Endodermal cell (in vitro differentiated cells): Measurements from ENCODE around the gene MTHFSD. TPM values are rescaled to one million over a fixed set of nuclear protein-coding genes. Genes with fewer than 3 reads are reported as not detected.

Experiments used
- DNase-seq: peaks from one replicate; pipeline ENCODE4 v3.0.0-alpha.2; 2017
- H3K27ac ChIP-seq: 2 replicates; pipeline ENCODE4 v1.5.1; 2013; ENCODE audit warnings: mild to moderate bottlenecking, low read depth, low read length, moderate library complexity
- H3K27me3 ChIP-seq: 2 replicates; pipeline ENCODE4 v1.6.1; 2013; ENCODE audit warnings: mild to moderate bottlenecking, low read length, moderate library complexity; ENCODE audit not compliant: insufficient read depth, control insufficient read depth, poor library complexity, severe bottlenecking
- H3K36me3 ChIP-seq: 2 replicates; pipeline ENCODE4 v1.7.0; 2013; ENCODE audit warnings: mild to moderate bottlenecking, low read length, moderate library complexity; ENCODE audit not compliant: control insufficient read depth, insufficient read depth
- H3K4me1 ChIP-seq: one replicate; pipeline ENCODE4 v1.7.0; 2013; ENCODE audit warnings: low read length; ENCODE audit not compliant: control insufficient read depth, insufficient read depth
- H3K4me3 ChIP-seq: 2 replicates; pipeline ENCODE4 v1.5.1; 2013; ENCODE audit warnings: mild to moderate bottlenecking, low read length, moderate library complexity
- H3K9ac ChIP-seq: 2 replicates; pipeline ENCODE4 v1.6.1; 2013; ENCODE audit warnings: mild to moderate bottlenecking, low read length, moderate library complexity; ENCODE audit not compliant: poor library complexity, severe bottlenecking; ENCODE audit errors: extremely low read depth
- H3K9me3 ChIP-seq: 2 replicates; pipeline ENCODE4 v1.6.1; 2013; ENCODE audit warnings: mild to moderate bottlenecking, low read length, moderate library complexity; ENCODE audit not compliant: control insufficient read depth
- H3K27ac Mint-ChIP-seq: 2 replicates; pipeline ENCODE4 v1.8.0; 2020; ENCODE audit warnings: mixed read lengths
- H3K27me3 Mint-ChIP-seq: 2 replicates; pipeline ENCODE4 v1.8.0; 2021; ENCODE audit warnings: mild to moderate bottlenecking, mixed read lengths; ENCODE audit not compliant: insufficient read depth
- H3K36me3 Mint-ChIP-seq: 2 replicates; pipeline ENCODE4 v1.8.0; 2020; ENCODE audit warnings: low read depth, mixed read lengths
- H3K4me1 Mint-ChIP-seq: 2 replicates; pipeline ENCODE4 v1.8.0; 2020; ENCODE audit warnings: mixed read lengths
- H3K4me3 Mint-ChIP-seq: 2 replicates; pipeline ENCODE4 v1.8.0; 2020; ENCODE audit warnings: mild to moderate bottlenecking, moderate library complexity, mixed read lengths
- H3K9me3 Mint-ChIP-seq: 2 replicates; pipeline ENCODE4 v1.8.0; 2020; ENCODE audit warnings: mild to moderate bottlenecking, mixed read lengths
- WGBS, 2 experiments: methylation state at CpG; one replicate each; pipeline versions ENCODE4 v1.1.5 to v1.1.7; 2013; ENCODE audit warnings: missing lambda C conversion rate in 2 of 2, mixed read lengths in 1 of 2; ENCODE audit not compliant: insufficient coverage in 1 of 2, insufficient read length in 1 of 2; 5-methylcytosine and 5-hydroxymethylcytosine counted together
- total RNA-seq, 2 donors: library from RNA; stranded (reverse); fragmentation: NEBNext Ultra II Directional in 1 of 2; extraction: Animal tissue kit (Norgen Biotek cat#: 25700) in 1 of 2; gene quantifications; 2 replicates in 1 of 2; 3 replicates in 1 of 2; pipeline ENCODE4 v1.2.1, GENCODE V29; 2021
- TF ChIP-seq, protein P1 (sequence below): fragments of 200-600 bp; sonication (generic); conservative IDR thresholded peaks from 2 replicates; pipeline ENCODE4 v1.5.0; 2021; ENCODE audit warnings: antibody characterized with exemption, mild to moderate bottlenecking

The MTHFSD gene
- total RNA-seq, 2 donors from 2014 or later = 15.0 to 25.8 TPM

DNA sequence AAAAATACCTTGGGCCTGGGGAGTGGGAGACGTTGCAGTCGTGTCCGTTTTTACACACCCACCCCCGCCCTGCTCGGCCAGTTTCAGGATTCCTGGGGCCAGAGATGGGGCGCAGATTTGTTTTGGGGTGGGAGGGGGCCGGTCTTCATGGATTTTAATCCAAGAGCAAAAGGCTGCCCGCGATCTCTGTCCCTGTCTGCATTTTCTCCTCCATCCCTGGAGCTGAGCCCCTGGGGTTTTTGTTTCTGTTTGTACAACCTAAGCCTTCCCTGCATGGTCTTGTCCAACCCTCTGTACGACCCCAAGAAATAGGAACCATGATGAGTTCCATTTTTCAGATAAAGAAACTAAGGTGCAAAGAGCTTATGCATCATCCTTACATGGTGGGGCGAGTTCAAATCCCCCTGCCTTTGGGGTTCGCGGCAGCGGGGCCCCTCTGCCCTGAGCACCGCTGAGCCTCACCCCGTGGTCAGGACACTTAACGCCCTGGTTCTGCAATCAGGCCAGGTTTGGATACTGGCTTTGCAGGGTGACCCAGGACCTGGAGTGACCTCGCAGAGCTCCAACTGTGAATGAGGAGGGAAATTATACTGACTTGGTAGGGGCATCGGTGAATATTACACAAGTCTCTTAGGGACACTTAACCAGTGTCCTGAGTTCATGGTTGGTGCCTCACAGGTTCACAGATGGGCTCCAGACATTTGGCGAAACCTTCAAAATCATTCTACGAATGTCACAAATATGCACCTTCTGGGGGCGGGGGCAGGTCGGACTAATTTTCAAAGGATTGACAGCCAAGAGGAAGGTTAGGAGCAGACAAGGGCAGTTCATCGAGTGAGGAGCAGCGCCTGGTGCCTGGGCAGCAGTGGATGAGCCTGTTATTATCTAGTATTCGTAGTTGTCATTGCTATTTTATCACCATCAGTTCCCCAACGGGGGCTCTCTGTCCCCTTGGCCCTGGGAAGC, 48.9 kb downstream of the MTHFSD start:
- TF ChIP-seq, protein P1, sequence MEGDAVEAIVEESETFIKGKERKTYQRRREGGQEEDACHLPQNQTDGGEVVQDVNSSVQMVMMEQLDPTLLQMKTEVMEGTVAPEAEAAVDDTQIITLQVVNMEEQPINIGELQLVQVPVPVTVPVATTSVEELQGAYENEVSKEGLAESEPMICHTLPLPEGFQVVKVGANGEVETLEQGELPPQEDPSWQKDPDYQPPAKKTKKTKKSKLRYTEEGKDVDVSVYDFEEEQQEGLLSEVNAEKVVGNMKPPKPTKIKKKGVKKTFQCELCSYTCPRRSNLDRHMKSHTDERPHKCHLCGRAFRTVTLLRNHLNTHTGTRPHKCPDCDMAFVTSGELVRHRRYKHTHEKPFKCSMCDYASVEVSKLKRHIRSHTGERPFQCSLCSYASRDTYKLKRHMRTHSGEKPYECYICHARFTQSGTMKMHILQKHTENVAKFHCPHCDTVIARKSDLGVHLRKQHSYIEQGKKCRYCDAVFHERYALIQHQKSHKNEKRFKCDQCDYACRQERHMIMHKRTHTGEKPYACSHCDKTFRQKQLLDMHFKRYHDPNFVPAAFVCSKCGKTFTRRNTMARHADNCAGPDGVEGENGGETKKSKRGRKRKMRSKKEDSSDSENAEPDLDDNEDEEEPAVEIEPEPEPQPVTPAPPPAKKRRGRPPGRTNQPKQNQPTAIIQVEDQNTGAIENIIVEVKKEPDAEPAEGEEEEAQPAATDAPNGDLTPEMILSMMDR = no peak
- peaks cover 100% of the 10 kb centered on the region for H3K27me3 ChIP-seq
- 6 to 9% methylated on average over 13 to 26 of the region's 27 CpGs for WGBS, 2 experiments
- Mint-ChIP-seq H3K9me3 (no peaks in the 10 kb centered on the region), H3K4me1 (peaks cover 6% of the 10 kb centered on the region), H3K36me3 (no peaks in the 10 kb centered on the region), H3K27ac (no peak overlapping the region), H3K27me3 (peaks cover 99% of the 10 kb centered on the region), H3K4me3 (no peak overlapping the region)
- no peak overlapping the region for H3K9ac ChIP-seq
- H3K9me3 ChIP-seq = no peaks in the 10 kb centered on the region
- no peaks in the 10 kb centered on the region for H3K4me1 ChIP-seq
- no peak for DNase-seq
- no peaks in the 10 kb centered on the region for H3K36me3 ChIP-seq
- no peak overlapping the region for H3K4me3 ChIP-seq
- H3K27ac ChIP-seq = no peak overlapping the region

DNA sequence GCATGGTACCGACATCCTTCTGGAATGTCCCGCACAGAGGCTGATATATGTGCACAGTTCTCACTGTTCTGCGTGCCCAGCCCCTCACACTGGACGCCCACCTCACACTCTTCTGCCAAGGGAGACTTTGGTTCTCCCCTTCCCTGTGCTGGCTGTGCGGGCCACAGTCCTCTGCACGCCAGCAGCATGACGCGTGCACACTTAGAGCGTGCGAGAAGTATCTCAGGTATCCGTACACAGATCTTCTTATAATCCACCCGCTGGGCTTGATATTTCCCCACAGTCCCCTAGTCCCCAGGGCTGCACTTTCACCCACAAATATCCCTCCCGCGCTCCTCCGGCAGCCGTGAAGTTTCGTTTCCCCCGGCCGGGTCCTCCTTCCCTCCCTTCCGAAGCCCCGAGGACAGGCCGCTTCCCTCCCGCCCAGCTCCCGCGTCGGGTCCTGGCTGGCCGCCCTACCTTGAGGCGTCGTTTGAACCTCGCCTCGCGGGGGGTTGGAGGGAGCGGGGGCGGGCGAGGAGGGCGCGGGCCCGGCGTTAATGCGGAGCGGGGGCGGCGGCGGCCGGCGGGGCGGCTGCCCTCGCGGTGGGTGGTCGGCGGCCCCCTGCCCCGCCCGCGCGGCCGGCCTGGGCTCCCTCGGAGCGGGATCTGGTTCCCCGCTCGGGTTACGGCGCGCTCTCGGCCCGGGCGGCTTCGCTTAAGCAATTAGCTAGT, 49.7 kb downstream of the MTHFSD start:
- H3K27ac Mint-ChIP-seq = no peak overlapping the region
- DNase-seq = peak; percentile 70

More for the DNA sequence above, 49.7 kb downstream of the MTHFSD start:
- no peaks in the 10 kb centered on the region for H3K9me3 Mint-ChIP-seq
- H3K36me3 Mint-ChIP-seq = no peaks in the 10 kb centered on the region
- whole genome bisulfite sequencing, 2 experiments = 2 to 3% methylated on average over 30 to 66 of the region's 67 CpGs
- Histone ChIP-seq H3K36me3 (no peaks in the 10 kb centered on the region), H3K9ac (no peak overlapping the region), H3K4me3 (no peak overlapping the region), H3K27ac (no peak overlapping the region), H3K9me3 (no peaks in the 10 kb centered on the region), H3K4me1 (no peaks in the 10 kb centered on the region), H3K27me3 (peaks cover 100% of the 10 kb centered on the region)
- H3K4me3 Mint-ChIP-seq = no peak overlapping the region
- peaks cover 99% of the 10 kb centered on the region for H3K27me3 Mint-ChIP-seq
- TF ChIP-seq, protein P1 = no peak
- peaks cover 6% of the 10 kb centered on the region for H3K4me1 Mint-ChIP-seq
